ENCODE results near the gene RAB33A.

GRCh38 chrX:130213376-130213775 lies 41.6 kb downstream of the RAB33A start:
- TF ChIP-seq CTCF (IDR thresholded peaks at IDR 0.05) (no peak), EP300 (IDR thresholded peaks at IDR 0.05) (no peak), POLR2A (IDR thresholded peaks at IDR 0.05) (no peak), POLR2AphosphoS5 (IDR thresholded peaks at IDR 0.05) (no peak)
